Panc1 (cell line): Measurements from ENCODE around the gene FRMPD4. TPM values are rescaled to one million over a fixed set of nuclear protein-coding genes. Genes with fewer than 3 reads are reported as not detected.

Experiments
- ATAC-seq: fragments of 200-7000 bp; cut with Tn5 transposase; 2 replicates; pipeline ENCODE4 v1.9.1; 2020; ENCODE audit warnings: mild to moderate bottlenecking, moderate library complexity
- BruUV-seq: library from RNA; stranded (reverse); fragments of 400-500 nt; replicated peaks from 2 replicates; lab custom pipeline; 2021; lab: Mats Ljungman, UMichigan
- CTCF ChIA-PET: fragments of 300-600 bp; sonication (Branson Sonifier 250); formaldehyde crosslinking; loops from one replicate; lab custom pipeline; 2022; ENCODE audit warnings: antibody characterized with exemption; lab: Charles Lee
- POLR2A ChIA-PET: fragments of 300-600 bp; sonication (Branson Sonifier 250); formaldehyde crosslinking; loops from one replicate; lab custom pipeline; 2022; ENCODE audit warnings: antibody characterized with exemption; lab: Charles Lee
- DNase-seq: peaks from one replicate; pipeline ENCODE4 v3.0.0-alpha.2; 2010; ENCODE audit warnings: low read depth, low spot score
- H3K27ac ChIP-seq: 2 replicates; pipeline ENCODE4 v1.5.1; 2011; ENCODE audit warnings: mild to moderate bottlenecking, low read length, inconsistent platforms
- H3K27me3 ChIP-seq: fragments of 200-500 bp; sonication (Bioruptor generic); 2 replicates; pipeline ENCODE4 v1.6.0; 2014; ENCODE audit warnings: low read length, inconsistent platforms; ENCODE audit not compliant: control insufficient read depth, insufficient read depth
- H3K36me3 ChIP-seq: fragments of 200-500 bp; sonication (Bioruptor generic); 2 replicates; pipeline ENCODE4 v1.5.1; 2014; ENCODE audit warnings: inconsistent platforms, mild to moderate bottlenecking, low read length, moderate library complexity; ENCODE audit not compliant: control insufficient read depth, insufficient read depth
- H3K4me1 ChIP-seq: 2 replicates; pipeline ENCODE4 v1.5.1; 2011; ENCODE audit warnings: inconsistent platforms, mild to moderate bottlenecking, low read length, moderate library complexity; ENCODE audit not compliant: control insufficient read depth, insufficient read depth
- H3K4me3 ChIP-seq, 2 experiments: 2 replicates each; pipeline ENCODE4 v1.5.1; 2011 to 2012; ENCODE audit warnings: low read depth in 2 of 2, low read length in 2 of 2, mild to moderate bottlenecking in 2 of 2, inconsistent platforms in 1 of 2, moderate library complexity in 1 of 2
- H3K9me3 ChIP-seq: fragments of 200-500 bp; sonication (Bioruptor generic); 2 replicates; pipeline ENCODE4 v1.5.1; 2014; ENCODE audit warnings: low read depth, mild to moderate bottlenecking, inconsistent platforms, low read length, moderate library complexity; ENCODE audit not compliant: control insufficient read depth, insufficient read depth
- POLR2AphosphoS5 ChIP-seq: IDR thresholded peaks from 2 replicates; pipeline ENCODE4 v1.6.1; 2012; ENCODE audit warnings: mild to moderate bottlenecking, low read depth, low read length, moderate library complexity
- SIN3A ChIP-seq: IDR thresholded peaks from 2 replicates; pipeline ENCODE4 v1.6.1; 2012; ENCODE audit warnings: low read depth, mild to moderate bottlenecking, low read length, moderate library complexity, borderline replicate concordance; ENCODE audit not compliant: insufficient read depth
- TCF7L2 ChIP-seq: IDR thresholded peaks from 2 replicates; pipeline ENCODE4 v1.6.1; 2011; ENCODE audit warnings: mild to moderate bottlenecking, low read depth, low read length, inconsistent platforms
- in situ Hi-C: cut with HindIII; loops from 2 replicates; pipeline ENCODE4 v1.10.0; 2016; ENCODE audit warnings: low sequenced_read_pairs, low pct_unique_long_range_greater_than_20kb
- intact Hi-C: fragments of 100-400 bp; cut with micrococcal nuclease; formaldehyde crosslinking; loops from one replicate; pipeline ENCODE4 v1.10.0; 2022; ENCODE audit not compliant: unreplicated experiment
- total RNA-seq: library from RNA; stranded (reverse); gene quantifications from one replicate; pipeline ENCODE4 v1.2.1, GENCODE V29; 2021; ENCODE audit not compliant: unreplicated experiment
- TF ChIP-seq, protein P1 (sequence below): fragments of 450-650 bp; IDR thresholded peaks from 2 replicates; pipeline ENCODE4 v1.5.1; 2017; ENCODE audit warnings: mild to moderate bottlenecking
- TF ChIP-seq, protein P2 (sequence below), 2 experiments: IDR thresholded peaks; 2 replicates each; pipeline ENCODE4 v1.6.1; 2011 to 2012; ENCODE audit warnings: low read depth in 2 of 2, control low read depth in 1 of 2, low read length in 1 of 2, mild to moderate bottlenecking in 1 of 2, moderate library complexity in 1 of 2; ENCODE audit not compliant: insufficient read depth in 1 of 2

FRMPD4 gene
- total RNA-seq, 1 experiment from 2014 or later = not detected

DNA sequence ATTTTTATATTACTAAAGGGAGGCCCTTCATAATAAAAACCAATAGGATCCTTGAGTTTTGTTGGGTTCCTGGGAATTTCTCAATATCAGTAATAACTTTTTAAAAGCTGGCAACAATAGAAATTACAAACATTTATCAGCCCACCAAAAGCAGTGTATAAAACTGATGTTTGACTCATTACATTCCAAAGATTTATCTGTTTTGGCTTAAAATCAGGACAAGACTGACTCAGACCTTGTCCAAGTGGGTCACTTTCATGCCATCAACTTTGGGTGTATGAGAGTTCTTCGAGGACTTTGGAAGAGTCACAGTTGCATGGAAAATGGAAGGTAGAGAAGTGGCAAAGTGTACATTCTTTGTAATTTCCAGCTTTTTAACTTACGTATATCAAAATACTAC is 102.8 kb downstream of the FRMPD4 start:
- TF ChIP-seq POLR2AphosphoS5 = no peak
- TF ChIP-seq SIN3A = no peak
- TF ChIP-seq TCF7L2 = no peak
- TF ChIP-seq, protein P1, sequence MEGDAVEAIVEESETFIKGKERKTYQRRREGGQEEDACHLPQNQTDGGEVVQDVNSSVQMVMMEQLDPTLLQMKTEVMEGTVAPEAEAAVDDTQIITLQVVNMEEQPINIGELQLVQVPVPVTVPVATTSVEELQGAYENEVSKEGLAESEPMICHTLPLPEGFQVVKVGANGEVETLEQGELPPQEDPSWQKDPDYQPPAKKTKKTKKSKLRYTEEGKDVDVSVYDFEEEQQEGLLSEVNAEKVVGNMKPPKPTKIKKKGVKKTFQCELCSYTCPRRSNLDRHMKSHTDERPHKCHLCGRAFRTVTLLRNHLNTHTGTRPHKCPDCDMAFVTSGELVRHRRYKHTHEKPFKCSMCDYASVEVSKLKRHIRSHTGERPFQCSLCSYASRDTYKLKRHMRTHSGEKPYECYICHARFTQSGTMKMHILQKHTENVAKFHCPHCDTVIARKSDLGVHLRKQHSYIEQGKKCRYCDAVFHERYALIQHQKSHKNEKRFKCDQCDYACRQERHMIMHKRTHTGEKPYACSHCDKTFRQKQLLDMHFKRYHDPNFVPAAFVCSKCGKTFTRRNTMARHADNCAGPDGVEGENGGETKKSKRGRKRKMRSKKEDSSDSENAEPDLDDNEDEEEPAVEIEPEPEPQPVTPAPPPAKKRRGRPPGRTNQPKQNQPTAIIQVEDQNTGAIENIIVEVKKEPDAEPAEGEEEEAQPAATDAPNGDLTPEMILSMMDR = no peak
- no TSS peak for BruUV-seq
- Histone ChIP-seq H3K36me3 (no peaks in the 10 kb centered on the region), H3K4me3 (no peak overlapping the region), H3K9me3 (no peaks in the 10 kb centered on the region), H3K27ac (no peak overlapping the region), H3K27me3 (no peaks in the 10 kb centered on the region), H3K4me1 (no peaks in the 10 kb centered on the region)
- POLR2A ChIA-PET = no interaction called here
- CTCF ChIA-PET = no interaction called here
- in situ Hi-C loops (no loop called here), intact Hi-C loops (no loop called here)
- DNase-seq = no peak
- no peak for ATAC-seq

DNA sequence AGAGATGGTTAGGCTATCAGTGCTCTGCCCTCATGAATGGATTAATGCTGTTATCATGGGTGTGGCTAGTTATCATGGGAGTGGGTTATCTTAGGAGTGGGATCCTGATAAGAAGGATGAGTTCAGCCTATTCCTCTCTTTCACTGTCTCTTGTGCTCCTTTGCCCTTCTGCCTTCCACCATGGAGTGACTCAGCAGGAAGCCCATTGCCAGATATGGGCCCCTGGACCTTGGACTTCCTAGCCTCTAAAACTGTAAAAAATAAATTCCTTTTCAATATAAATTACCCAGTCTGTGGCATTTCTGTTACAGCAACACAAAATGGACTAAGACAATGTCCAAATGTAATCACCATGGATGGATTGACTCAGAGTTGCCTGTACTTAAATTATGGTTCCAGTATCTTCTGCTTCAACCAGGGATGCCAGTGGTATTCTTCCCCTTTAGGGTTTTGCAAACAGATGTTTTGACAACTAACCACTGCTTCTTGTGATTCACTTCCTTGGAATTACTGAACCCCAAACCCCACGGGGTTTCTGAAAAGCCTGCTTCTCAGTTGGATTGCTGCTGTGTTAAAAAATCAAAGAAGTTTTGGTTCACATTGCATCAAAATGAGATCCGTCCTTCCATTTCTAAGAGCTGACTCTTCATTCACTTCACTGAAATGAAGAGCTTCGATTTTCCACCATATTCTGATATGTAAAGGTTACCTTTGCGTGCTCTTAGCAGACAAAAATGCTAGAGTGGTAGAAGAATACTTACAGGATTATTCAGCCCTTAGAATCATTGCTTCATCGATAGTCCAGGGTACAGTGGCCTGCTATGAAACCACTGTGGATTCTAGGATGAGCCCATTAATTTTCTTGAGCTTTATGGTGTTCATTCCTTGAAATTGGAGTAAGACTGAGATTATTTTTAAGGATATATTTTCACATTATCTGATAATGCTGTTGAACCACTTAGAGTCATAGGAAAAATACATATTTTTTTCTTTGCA is 107.7 kb downstream of the FRMPD4 start:
- intact Hi-C loops = no loop called here
- H3K9me3 ChIP-seq = no peaks in the 10 kb centered on the region
- ATAC-seq (no peak), DNase-seq (no peak)
- TF ChIP-seq, protein P1 = no peak
- no peak for TF ChIP-seq TCF7L2
- TF ChIP-seq SIN3A = no peak
- TF ChIP-seq, protein P2, sequence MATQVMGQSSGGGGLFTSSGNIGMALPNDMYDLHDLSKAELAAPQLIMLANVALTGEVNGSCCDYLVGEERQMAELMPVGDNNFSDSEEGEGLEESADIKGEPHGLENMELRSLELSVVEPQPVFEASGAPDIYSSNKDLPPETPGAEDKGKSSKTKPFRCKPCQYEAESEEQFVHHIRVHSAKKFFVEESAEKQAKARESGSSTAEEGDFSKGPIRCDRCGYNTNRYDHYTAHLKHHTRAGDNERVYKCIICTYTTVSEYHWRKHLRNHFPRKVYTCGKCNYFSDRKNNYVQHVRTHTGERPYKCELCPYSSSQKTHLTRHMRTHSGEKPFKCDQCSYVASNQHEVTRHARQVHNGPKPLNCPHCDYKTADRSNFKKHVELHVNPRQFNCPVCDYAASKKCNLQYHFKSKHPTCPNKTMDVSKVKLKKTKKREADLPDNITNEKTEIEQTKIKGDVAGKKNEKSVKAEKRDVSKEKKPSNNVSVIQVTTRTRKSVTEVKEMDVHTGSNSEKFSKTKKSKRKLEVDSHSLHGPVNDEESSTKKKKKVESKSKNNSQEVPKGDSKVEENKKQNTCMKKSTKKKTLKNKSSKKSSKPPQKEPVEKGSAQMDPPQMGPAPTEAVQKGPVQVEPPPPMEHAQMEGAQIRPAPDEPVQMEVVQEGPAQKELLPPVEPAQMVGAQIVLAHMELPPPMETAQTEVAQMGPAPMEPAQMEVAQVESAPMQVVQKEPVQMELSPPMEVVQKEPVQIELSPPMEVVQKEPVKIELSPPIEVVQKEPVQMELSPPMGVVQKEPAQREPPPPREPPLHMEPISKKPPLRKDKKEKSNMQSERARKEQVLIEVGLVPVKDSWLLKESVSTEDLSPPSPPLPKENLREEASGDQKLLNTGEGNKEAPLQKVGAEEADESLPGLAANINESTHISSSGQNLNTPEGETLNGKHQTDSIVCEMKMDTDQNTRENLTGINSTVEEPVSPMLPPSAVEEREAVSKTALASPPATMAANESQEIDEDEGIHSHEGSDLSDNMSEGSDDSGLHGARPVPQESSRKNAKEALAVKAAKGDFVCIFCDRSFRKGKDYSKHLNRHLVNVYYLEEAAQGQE (IDR thresholded peaks at IDR 0.05; ENCODE audit: insufficient read depth in 1 of 2, low read depth in 2 of 2, low read length in 1 of 2) = no peak
- POLR2A ChIA-PET = no interaction called here
- no peak overlapping the region for H3K4me3 ChIP-seq
- no peaks in the 10 kb centered on the region for H3K4me1 ChIP-seq
- in situ Hi-C loops = no loop called here
- CTCF ChIA-PET = no interaction called here
- H3K27ac ChIP-seq = no peak overlapping the region
- H3K36me3 ChIP-seq = no peaks in the 10 kb centered on the region
- BruUV-seq = no TSS peak
- H3K27me3 ChIP-seq = no peaks in the 10 kb centered on the region
